HG03469 (cell line): ENCODE results near the gene SYNPR.

Experiments
- ATAC-seq: cut with Tn5 transposase; IDR thresholded peaks from one replicate; pipeline ENCODE4 v1.9.1; 2021; ENCODE audit warnings: mild to moderate bottlenecking, moderate library complexity, moderate number of reproducible peaks; ENCODE audit not compliant: unreplicated experiment

The SYNPR gene

DNA sequence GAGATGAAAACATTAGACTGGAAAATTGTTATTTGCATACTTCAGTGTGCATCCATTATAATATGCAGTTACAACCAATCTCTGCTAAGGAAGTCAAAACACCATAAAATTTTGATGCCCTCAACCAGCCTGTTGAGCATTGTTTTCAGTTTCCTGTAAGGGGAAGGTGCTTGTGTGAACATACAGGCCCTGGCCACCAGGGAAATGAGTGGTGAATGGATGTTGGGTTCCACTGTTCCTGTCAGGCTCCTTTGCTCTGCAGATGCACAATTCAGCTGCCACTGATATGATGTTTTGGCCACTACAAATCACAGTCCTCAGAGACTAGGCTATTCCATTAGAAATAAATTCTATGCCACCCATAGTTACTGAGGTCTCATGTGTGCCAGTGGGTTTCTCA lies 184.6 kb downstream of the SYNPR start:
- ATAC-seq = no peak

DNA sequence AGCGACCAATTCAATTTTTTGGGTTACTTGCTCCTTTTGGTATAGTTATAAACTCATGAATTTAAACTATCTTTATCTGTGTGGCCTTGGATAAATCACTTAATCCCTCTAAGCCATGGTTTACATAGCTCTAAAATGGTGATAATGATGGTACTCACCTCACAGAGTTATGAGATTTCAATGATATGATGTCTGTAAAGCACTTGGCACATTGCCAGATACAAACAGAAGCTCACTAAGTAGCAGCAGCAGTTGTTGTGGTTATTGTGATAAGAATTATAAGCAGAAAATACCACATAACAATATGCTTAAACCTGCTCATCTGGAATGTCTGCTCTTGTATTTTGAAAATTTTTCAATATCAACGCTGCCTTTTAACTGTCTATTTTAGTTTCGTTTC lies 189.3 kb downstream of the SYNPR start:
- ATAC-seq = no peak

GRCh38 chr3:63470745-63471144 lies 192.6 kb downstream of the SYNPR start:
- no peak for ATAC-seq

DNA sequence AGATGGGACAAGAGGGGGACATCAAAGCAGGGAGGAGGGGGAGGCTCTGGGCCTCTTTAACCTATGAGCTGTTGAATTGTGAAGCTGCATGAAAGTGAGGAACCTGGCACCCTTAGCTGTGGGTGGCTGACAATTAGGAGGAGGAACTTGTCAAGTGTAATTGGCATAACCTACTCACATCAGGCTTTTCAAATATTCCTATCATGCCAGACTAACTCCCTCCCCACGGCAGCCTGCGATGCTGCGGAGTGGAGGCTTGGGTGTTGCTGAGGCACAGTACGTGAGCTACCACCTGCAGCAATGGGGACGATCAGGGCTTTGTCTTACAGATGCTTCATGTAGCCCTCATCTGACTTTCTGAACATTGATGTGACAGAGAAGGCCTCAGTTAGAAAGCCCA lies 193.7 kb downstream of the SYNPR start:
- ATAC-seq = no peak

DNA sequence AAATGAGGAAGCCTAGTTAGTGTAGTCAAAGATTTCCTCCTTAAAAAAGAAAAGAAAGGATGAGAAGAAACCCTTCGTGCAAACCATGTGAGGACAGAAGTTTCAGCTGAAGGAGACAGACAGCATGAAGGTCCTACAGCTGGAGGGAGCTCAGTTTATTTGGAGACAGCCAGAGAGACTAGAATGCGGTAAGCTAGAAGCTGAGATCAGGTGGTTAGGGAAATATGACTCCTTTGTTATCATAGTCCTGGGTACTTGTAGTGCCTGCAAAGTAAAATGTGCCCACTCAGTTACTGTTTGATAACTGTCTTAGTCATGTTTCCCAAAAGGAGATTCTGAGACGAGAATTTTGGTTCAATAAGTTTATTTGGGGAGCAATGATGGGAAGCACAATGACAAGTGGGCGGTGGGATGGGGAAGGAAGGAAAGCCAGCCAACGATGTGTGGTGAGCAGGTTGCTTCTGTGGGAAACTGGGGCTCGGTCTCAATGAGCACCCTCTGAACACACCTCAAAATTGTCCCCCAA lies 195.6 kb downstream of the SYNPR start:
- ATAC-seq = no peak

DNA sequence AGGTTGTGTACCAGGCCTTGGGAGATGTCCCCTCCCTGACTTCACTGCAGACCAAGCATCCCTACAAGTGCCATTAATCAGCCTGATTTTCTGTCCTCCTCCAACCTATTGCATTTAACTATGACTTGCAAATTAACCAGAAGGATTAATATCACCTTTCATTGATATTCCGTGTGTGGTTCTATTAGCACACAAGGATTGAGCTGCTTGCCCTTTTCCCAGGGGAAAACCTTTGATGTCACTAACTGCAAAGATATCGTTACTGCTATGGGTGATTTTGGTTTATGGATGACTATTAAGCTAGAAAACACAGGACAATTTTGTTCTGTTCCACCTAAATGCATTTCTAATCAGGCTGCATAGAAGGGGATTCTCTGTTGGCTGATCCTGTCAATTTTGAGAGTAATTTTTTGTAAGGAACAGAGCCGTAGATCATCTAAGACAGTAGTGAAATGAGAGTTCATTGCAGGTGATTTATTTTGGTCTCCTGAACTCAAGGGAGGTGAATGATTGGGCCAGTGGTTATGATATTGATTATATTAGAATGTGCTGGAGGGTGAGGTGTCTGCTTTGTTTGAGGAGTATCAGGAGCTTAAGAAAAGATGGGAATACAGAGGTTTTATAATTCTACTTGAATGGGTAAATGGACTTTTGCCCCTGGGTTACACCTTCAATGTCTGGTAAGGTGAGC lies 196.9 kb downstream of the SYNPR start:
- no peak for ATAC-seq

GRCh38 chr3:63477494-63478129 lies 199.5 kb downstream of the SYNPR start:
- no peak for ATAC-seq

- no peak for ATAC-seq
Observed at GRCh38 chr3:63478990-63479660, 201.0 kb downstream of the SYNPR start.

GRCh38 chr3:63479661-63480035 lies 201.5 kb downstream of the SYNPR start:
- ATAC-seq = no peak

DNA sequence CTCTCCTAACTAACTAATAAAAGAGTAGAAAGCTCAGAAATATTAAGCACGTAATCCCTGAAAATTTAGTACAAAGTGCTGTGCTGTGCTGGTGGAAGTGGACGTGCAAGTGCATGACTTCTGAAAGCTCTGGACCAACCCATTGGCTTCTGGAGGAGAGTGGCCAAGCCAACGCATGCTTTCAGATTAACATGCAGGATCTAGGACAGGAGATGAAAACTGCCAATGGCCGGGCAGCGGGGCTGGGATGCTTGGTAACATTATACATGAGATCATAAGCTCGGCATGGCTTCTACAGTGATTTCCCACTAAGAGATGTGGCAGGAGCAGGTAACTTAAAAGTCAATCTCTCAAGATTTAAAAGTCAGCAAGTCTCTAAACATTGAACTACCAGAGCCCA lies 203.5 kb downstream of the SYNPR start:
- ATAC-seq = no peak

DNA sequence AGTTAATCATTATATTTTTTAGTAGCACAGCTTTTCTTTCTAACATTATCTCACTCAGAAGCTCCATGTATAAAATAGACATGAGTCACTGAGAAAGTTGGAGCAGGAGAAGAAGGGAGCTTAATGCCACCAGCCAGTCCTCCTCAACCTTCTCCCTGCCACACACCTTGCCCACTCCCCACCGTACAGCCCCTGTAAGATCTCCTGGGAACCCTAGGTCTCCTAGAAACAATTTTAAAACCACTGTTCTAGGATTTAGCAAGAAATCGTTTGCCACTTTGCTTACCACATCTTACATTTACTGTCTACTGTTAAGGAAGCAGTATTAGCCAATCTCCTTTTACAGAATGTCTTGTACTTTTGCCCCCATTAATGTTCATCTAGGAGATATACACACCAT lies 204.2 kb downstream of the SYNPR start:
- no peak for ATAC-seq

GRCh38 chr3:63492464-63492863 lies 214.4 kb downstream of the SYNPR start:
- no peak for ATAC-seq

- no peak for ATAC-seq
Observed at GRCh38 chr3:63493101-63493500, 215.0 kb downstream of the SYNPR start.

DNA sequence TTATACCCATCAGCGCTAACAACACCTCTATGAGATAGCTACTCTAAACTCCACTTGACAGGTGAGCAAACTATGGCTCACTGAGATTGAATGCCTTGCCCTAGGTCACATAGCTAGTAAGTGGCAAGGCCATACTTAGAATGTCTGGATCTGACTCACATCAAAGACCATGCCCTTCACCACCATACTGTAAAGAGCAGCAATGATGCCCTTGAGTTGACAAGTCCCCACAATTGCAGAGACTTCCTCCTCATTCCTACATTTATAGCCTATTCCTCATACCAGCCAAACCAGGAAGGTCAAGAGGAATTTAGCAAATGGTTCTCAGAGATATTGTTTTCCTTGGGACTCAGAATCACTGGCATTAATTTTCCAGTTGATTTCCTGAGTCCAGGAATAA lies 216.5 kb downstream of the SYNPR start:
- no peak for ATAC-seq

DNA sequence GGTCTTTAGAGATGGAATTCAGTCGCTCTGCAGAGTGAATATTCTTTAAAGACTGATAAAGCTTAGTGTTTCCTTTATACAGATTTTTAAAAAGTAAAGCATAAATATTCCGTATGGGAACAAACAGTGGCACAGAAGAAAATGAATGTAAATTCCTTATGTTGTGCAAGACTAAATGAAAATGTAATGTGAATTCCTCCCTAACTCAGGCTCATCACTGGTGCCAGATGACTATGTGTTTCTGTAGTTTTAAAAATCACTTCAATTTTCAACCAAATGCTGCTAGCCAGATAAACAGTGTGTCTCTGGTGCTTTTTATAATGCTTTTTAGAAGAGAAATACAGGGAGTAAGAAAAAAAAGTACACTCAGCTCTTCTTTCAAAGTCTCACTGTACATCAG lies 219.5 kb downstream of the SYNPR start:
- no peak for ATAC-seq

DNA sequence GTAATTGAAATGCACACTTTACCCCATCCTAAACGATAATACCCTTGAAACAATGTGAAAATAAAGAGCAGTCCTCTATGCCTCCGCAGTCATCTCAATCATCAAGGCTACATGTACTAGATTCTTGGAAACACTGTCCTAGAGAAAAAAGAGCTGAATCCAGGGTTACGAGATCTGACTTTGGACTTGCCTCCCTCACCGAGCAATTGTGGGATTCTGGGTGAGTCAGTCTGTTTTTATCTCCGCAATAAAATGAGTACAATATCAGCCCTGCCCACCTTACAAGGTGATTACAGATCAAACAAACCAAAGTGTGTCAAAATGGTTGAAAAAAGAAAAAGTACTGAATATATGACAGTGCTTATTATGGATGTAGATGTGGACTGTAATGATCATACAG lies 222.1 kb downstream of the SYNPR start:
- ATAC-seq = no peak

DNA sequence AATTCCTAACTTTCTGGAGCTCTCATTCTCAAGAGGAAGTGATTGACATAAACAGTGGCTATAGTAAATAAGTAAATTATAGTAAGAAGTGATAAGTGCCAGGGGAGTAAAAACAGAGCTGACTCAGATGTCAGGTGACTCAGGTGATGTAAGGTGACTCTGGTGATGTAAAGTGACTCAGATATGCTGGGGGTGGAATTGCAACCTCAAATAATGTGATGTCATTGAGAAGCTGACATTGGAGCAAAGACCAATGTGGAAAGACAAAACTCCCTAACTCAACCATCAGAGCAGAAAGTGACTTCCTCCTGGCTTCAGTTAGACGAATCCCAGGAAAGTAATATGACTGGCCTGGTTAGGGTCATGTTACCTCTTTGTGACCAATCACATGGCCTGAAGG lies 230.2 kb downstream of the SYNPR start:
- ATAC-seq = no peak

- ATAC-seq = no peak
Observed at GRCh38 chr3:63508771-63509170, 230.7 kb downstream of the SYNPR start.

DNA sequence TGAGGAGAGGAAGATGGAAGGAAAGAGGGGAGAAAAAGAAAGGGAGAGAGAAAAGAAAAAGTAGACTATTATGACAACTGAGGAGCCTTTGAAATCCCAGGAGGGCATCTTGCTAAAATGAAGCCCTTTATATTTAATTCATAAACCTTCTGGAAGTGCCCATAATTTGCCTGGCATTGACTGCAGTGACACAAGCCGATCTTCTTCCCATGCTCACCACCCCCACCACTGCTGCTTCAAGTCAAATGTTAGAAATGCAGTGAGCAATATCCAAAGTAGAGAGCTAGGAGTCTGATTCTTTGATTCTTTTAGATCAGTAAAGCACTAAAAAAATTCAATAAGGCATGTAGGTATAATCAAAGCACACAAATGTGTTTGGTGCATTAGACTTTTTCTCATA lies 235.7 kb downstream of the SYNPR start:
- no peak for ATAC-seq

- no peak for ATAC-seq
Observed at GRCh38 chr3:63514678-63515077, 236.6 kb downstream of the SYNPR start.

DNA sequence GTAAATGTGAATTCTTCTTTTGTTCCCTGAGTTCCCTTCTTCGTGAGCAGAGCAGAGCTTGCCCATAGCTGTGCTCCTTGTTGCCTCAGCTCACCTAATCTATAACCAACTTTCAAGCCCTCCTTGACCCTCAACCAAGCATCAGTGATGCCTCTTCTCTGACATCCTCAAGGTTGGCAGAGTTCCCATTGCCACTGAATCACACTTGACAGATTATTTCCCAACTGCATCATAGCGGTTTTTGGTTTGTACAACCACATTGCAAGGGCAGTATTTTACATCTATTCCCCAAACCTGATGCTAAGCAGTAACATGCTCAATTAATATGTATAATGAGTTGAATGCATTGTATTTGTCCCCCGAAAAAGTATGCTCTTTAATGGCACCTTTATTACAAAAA lies 241.3 kb downstream of the SYNPR start:
- no peak for ATAC-seq

DNA sequence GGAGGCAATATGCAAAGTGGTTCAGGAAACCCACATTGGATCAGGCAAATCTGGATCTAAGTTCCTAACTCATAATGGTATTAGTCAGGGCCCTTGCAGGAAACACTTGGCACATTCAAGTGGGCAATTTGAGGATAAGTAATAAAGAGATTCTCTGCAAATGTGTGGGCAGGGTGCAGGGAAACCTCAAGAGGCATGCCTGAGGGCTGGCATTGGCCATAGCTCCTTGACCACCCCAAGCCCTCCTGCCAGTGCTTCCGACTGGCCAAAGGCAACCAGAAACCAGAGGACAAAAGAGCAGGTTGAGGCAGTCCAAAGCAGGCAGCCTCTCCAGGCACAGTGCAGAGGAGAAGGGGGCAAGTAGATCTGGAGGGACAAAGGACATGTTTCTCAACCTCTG lies 243.5 kb downstream of the SYNPR start:
- ATAC-seq = no peak
